Mesothelial cell of epicardium (in vitro differentiated cells): ENCODE results near the gene ERC1. TPM values are rescaled to one million over a fixed set of nuclear protein-coding genes. Genes with fewer than 3 reads are reported as not detected.

Experiments used
- DNase-seq, 2 experiments: peaks; one replicate each; pipeline ENCODE4 v3.0.0; 2021; ENCODE audit warnings: low spot score in 2 of 2; ENCODE audit not compliant: unreplicated experiment in 2 of 2
- H3K27ac Mint-ChIP-seq: 2 replicates; pipeline ENCODE4 v1.8.0; 2021; ENCODE audit warnings: mixed read lengths
- H3K27me3 Mint-ChIP-seq: 2 replicates; pipeline ENCODE4 v1.8.0; 2021; ENCODE audit warnings: low read depth, mixed read lengths
- H3K36me3 Mint-ChIP-seq: 2 replicates; pipeline ENCODE4 v1.8.0; 2021; ENCODE audit warnings: mixed read lengths
- H3K4me1 Mint-ChIP-seq: 2 replicates; pipeline ENCODE4 v1.8.0; 2021; ENCODE audit warnings: mixed read lengths
- H3K4me3 Mint-ChIP-seq: 2 replicates; pipeline ENCODE4 v1.8.0; 2021; ENCODE audit warnings: mild to moderate bottlenecking, moderate library complexity, mixed read lengths
- H3K9me3 Mint-ChIP-seq: 2 replicates; pipeline ENCODE4 v1.8.0; 2021; ENCODE audit warnings: mixed read lengths
- total RNA-seq: library from RNA; stranded (reverse); gene quantifications from 3 replicates; pipeline ENCODE4 v1.2.1, GENCODE V29; 2021
- TF ChIP-seq, protein P1 (sequence below): fragments of 200-600 bp; sonication (generic); IDR thresholded peaks from one replicate; pipeline ENCODE4 v1.5.0; 2021; ENCODE audit warnings: antibody characterized with exemption; ENCODE audit not compliant: unreplicated experiment

The ERC1 gene
- total RNA-seq, 1 donor from 2014 or later, result 66.1 TPM

DNA sequence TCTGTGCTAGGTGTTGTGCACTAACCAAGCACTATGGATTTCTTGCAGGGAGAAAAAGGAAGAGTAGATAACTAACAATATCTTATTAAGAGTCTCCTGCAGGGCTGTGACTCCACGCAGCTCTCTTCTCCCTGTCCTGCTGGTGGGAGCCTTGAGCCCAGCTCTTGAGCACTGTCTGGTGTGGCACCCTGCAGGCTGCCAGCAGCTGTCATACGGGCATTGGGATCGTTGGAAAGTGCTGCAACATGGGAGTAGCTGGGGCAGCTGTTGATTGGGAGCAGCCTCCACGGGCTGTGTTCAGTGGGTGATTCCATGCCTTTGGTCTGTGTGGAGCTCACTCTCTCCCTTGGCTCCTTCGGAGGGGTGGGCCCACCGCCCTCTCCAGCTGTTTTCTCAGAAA, 478.0 kb downstream of the ERC1 start:
- no peaks in the 10 kb centered on the region for H3K27me3 Mint-ChIP-seq
- no peak overlapping the region for H3K4me3 Mint-ChIP-seq
- peaks cover 27% of the 10 kb centered on the region for H3K4me1 Mint-ChIP-seq
- no peak for DNase-seq
- no peaks in the 10 kb centered on the region for H3K9me3 Mint-ChIP-seq
- TF ChIP-seq, protein P1, sequence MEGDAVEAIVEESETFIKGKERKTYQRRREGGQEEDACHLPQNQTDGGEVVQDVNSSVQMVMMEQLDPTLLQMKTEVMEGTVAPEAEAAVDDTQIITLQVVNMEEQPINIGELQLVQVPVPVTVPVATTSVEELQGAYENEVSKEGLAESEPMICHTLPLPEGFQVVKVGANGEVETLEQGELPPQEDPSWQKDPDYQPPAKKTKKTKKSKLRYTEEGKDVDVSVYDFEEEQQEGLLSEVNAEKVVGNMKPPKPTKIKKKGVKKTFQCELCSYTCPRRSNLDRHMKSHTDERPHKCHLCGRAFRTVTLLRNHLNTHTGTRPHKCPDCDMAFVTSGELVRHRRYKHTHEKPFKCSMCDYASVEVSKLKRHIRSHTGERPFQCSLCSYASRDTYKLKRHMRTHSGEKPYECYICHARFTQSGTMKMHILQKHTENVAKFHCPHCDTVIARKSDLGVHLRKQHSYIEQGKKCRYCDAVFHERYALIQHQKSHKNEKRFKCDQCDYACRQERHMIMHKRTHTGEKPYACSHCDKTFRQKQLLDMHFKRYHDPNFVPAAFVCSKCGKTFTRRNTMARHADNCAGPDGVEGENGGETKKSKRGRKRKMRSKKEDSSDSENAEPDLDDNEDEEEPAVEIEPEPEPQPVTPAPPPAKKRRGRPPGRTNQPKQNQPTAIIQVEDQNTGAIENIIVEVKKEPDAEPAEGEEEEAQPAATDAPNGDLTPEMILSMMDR, result no peak
- H3K36me3 Mint-ChIP-seq, result peaks cover 7% of the 10 kb centered on the region
- H3K27ac Mint-ChIP-seq, result no peak overlapping the region

DNA sequence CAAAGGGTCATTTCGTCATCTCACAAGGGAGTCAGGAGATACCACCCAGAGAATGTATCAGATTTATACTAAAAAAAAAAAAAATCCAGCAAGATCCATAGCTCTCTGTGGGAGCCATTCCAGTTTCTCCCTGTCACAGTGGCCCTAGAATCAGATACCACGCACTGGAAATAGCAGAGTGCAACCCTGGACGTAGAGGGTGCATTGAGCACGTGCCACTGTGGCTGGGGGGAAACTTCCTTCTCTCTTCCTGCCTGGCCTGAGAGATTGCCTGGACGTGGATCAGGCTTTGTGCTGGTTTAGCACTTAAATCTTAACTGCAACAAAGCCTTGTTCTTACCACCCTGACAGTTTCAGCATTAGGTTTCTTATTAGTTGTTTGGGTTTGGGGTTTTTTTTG, 479.0 kb downstream of the ERC1 start:
- Mint-ChIP-seq H3K27me3 (no peaks in the 10 kb centered on the region), H3K27ac (no peak overlapping the region), H3K36me3 (peaks cover 4% of the 10 kb centered on the region), H3K4me3 (no peak overlapping the region), H3K4me1 (peaks cover 23% of the 10 kb centered on the region), H3K9me3 (no peaks in the 10 kb centered on the region)
- TF ChIP-seq, protein P1, result no peak
- no peak for DNase-seq

DNA sequence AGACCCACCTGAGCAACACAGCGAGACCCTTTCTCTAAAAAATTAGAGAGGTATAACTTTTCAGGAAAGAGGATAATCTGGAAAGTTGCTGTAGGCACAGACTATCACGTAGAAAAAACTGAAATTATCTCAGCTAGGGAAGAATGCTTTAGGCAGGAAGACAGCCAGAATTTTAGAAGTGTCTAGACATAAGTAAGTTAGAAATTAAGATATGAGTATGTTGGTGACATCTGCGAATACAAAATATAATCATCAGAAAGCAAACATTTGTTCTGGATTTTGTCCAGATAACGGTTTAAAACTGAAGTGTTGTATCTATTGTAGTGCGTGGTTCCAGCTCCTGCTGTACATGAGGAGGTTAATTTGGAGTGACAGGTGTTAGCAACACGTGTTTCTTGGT, 480.2 kb downstream of the ERC1 start:
- Mint-ChIP-seq H3K4me1 (peaks cover 19% of the 10 kb centered on the region), H3K36me3 (peaks cover 1% of the 10 kb centered on the region), H3K27me3 (no peaks in the 10 kb centered on the region), H3K4me3 (no peak overlapping the region), H3K27ac (no peak overlapping the region), H3K9me3 (no peaks in the 10 kb centered on the region)
- TF ChIP-seq, protein P1, result no peak
- no peak for DNase-seq

DNA sequence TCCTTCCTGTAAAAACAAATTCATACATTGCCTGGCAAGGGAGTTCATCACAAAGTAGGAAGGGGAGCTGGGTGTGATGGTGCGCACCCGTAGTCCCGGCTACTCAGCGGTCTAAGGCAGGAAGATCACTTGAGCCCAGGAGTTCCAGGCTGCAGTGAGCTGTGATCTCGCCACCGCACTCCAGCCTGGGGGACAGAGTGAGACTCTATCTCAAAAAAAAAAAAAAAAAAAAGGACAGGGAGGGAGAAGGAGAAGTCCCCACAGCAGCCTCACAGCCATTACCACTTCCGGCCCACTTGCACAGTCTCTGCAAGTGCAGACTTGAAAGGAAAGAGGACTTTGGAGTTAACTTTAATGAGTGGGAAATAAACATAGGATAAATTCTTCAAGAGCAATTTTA, 482.4 kb downstream of the ERC1 start:
- Mint-ChIP-seq H3K4me3 (no peak overlapping the region), H3K4me1 (peaks cover 9% of the 10 kb centered on the region), H3K9me3 (no peaks in the 10 kb centered on the region), H3K27ac (no peak overlapping the region), H3K27me3 (no peaks in the 10 kb centered on the region), H3K36me3 (no peaks in the 10 kb centered on the region)
- peak in 1 of 2 experiments; percentile 20 for DNase-seq
- TF ChIP-seq, protein P1, result no peak

DNA sequence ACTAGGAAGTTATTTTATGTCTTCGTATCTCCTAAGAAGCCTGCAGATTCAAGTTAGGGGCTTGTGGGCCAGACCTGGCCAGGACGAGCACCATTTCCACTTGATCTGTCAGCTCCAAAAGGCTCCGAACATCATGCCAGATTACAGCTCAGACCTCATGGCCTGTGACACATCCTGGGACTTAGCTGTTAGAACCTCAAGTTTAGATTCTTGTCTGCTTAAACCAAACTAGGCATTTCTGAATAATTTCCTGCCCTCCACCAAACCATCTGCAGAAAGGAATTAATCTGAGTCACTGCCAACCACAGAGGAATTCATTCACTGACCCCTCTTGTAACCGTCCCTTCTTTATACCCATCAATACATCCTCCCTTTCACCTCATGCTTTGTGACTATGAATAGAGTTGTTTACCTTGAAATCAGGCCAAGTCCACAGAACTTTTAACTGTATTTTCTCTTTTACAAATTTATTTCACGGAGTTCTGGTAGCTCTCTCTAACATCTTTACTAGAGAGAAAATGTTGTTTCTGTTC, 483.1 kb downstream of the ERC1 start:
- H3K9me3 Mint-ChIP-seq, result no peaks in the 10 kb centered on the region
- H3K27me3 Mint-ChIP-seq, result no peaks in the 10 kb centered on the region
- DNase-seq, result peak in 1 of 2 experiments; percentile 30
- H3K4me3 Mint-ChIP-seq, result no peak overlapping the region
- peaks cover 6% of the 10 kb centered on the region for H3K4me1 Mint-ChIP-seq
- TF ChIP-seq, protein P1, result no peak
- no peak overlapping the region for H3K27ac Mint-ChIP-seq
- no peaks in the 10 kb centered on the region for H3K36me3 Mint-ChIP-seq
